ENCODE data around the gene WIPF1.

- TF ChIP-seq CTCF (IDR thresholded peaks at IDR 0.05; ENCODE audit: low read depth, low read length, poor library complexity, severe bottlenecking) (no peak), EZH2phosphoT487 (IDR thresholded peaks at IDR 0.05; ENCODE audit: borderline replicate concordance, low read length) (no peak)
Measured at GRCh38 chr2:174618179-174618578, 20.6 kb upstream of the WIPF1 start.
